Activated CD4-positive, alpha-beta T cell treated with anti-CD3 and anti-CD28 coated beads for 24 hours (primary cell): Measurements from ENCODE around the gene PRRC2A.
"Not testable (repeated sequence)": the region's sequence is repeated elsewhere in the genome, so short reads cannot be mapped to it uniquely, and the experiment has no call there.

Experiments used
- DNase-seq, 2 donors: peaks; one replicate each; pipeline ENCODE4 v3.0.0-alpha.2; 2020; ENCODE audit warnings: low read depth in 2 of 2

The PRRC2A gene

GRCh38 chr6:31585491-31585890, 35.0 kb upstream of the PRRC2A start:
- no peak for DNase-seq

GRCh38 chr6:31586008-31586407, 34.5 kb upstream of the PRRC2A start, which contains the start of gene LST1:
TSS of gene LST1 (plus strand) at chr6:31586277. CDS start at chr6:31587300, 1,023 bp downstream.
- DNase-seq = no peak

- DNase-seq = no peak
Measured at GRCh38 chr6:31586599-31587281, 33.8 kb upstream of the PRRC2A start.

GRCh38 chr6:31587791-31588777, 32.4 kb upstream of the PRRC2A start:
- DNase-seq = no peak

GRCh38 chr6:31588871-31589650, 31.5 kb upstream of the PRRC2A start:
- DNase-seq = no peak

GRCh38 chr6:31590691-31591090, 29.8 kb upstream of the PRRC2A start:
- DNase-seq = not testable (repeated sequence)

GRCh38 chr6:31592396-31592771, 28.1 kb upstream of the PRRC2A start:
- no peak for DNase-seq

- DNase-seq = no peak
Measured at GRCh38 chr6:31597006-31597405, 23.5 kb upstream of the PRRC2A start.

- no peak for DNase-seq
Measured at GRCh38 chr6:31607317-31607716, 13.2 kb upstream of the PRRC2A start.

GRCh38 chr6:31609519-31610406, 10.8 kb upstream of the PRRC2A start:
- DNase-seq = no peak

- no peak for DNase-seq
Measured at GRCh38 chr6:31610968-31611367, 9.5 kb upstream of the PRRC2A start.

GRCh38 chr6:31614075-31614619, 6.4 kb upstream of the PRRC2A start:
- DNase-seq = no peak

GRCh38 chr6:31614684-31615578, 5.6 kb upstream of the PRRC2A start, which contains the start of gene AIF1:
TSS of gene AIF1 (plus strand) at chr6:31615234. CDS start at chr6:31615330, 96 bp downstream.
- DNase-seq = no peak

- DNase-seq = no peak
Measured at GRCh38 chr6:31615748-31616147, 4.8 kb upstream of the PRRC2A start.

- DNase-seq = no peak
Measured at GRCh38 chr6:31617010-31617409, 3.5 kb upstream of the PRRC2A start.

- peak; percentile 94 to 96 for DNase-seq
Measured at GRCh38 chr6:31619805-31620585, 520 bp upstream of the PRRC2A start.

GRCh38 chr6:31621320-31621939, 915 bp downstream of the PRRC2A start:
- no peak for DNase-seq

GRCh38 chr6:31621991-31622390, 1.5 kb downstream of the PRRC2A start:
- no peak for DNase-seq
